ENCODE measurements around the gene TBC1D5. TPM values are rescaled to one million over a fixed set of nuclear protein-coding genes. Genes with fewer than 3 reads are reported as not detected.
"Not testable (repeated sequence)": the region's sequence is repeated elsewhere in the genome, so short reads cannot be mapped to it uniquely, and the experiment has no call there.

TBC1D5 gene
- total RNA-seq, 4 donors from 2014 or later = 29.2 to 114 (median 53.4) TPM

DNA sequence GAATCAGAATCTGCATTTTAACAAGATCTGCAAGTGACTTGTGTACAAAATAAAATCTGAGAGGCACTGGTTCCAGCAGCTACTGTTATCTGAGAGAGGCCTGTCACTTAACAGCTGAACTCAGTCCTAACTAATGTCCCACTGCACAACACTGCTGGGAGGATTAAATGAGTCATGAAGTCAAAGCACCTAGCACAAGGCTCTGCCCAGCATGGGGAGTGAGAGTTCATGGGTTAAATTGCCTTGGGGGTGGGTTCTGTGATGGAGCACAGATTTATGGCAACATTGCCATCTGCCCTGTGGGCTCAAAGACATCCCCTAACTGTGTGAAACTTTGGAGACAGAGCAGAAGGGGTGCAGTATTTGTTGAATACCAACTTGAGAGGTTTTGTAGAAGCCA is 606.7 kb downstream of the TBC1D5 start:
- H3K27ac ChIP-seq = no peak overlapping the region
- TF ChIP-seq CTCF (IDR thresholded peaks at IDR 0.05) (no peak), POLR2A (IDR thresholded peaks at IDR 0.05) (no peak)
- H3K27me3 ChIP-seq = no peaks in the 10 kb centered on the region
- H3K9me3 ChIP-seq = no peaks in the 10 kb centered on the region
- H3K4me1 ChIP-seq = no peaks in the 10 kb centered on the region
- DNase-seq = no peak
- no peaks in the 10 kb centered on the region for H3K36me3 ChIP-seq
- no peak overlapping the region for H3K4me3 ChIP-seq

- DNase-seq = no peak
- Histone ChIP-seq H3K4me1 (no peaks in the 10 kb centered on the region), H3K4me3 (no peak overlapping the region), H3K9me3 (no peaks in the 10 kb centered on the region), H3K27ac (no peak overlapping the region), H3K36me3 (no peaks in the 10 kb centered on the region), H3K27me3 (no peaks in the 10 kb centered on the region)
- TF ChIP-seq CTCF (IDR thresholded peaks at IDR 0.05) (no peak), POLR2A (IDR thresholded peaks at IDR 0.05) (no peak)
Observed at GRCh38 chr3:17133632-17134545, 608.5 kb downstream of the TBC1D5 start.

GRCh38 chr3:17132286-17133115 is 609.9 kb downstream of the TBC1D5 start:
- Histone ChIP-seq H3K27ac (no peak overlapping the region), H3K4me3 (no peak overlapping the region), H3K27me3 (no peaks in the 10 kb centered on the region), H3K36me3 (no peaks in the 10 kb centered on the region), H3K9me3 (no peaks in the 10 kb centered on the region), H3K4me1 (no peaks in the 10 kb centered on the region)
- TF ChIP-seq POLR2A (IDR thresholded peaks at IDR 0.05) (no peak), CTCF (IDR thresholded peaks at IDR 0.05) (no peak)
- DNase-seq = no peak

GRCh38 chr3:17130956-17131355 is 611.5 kb downstream of the TBC1D5 start:
- no peak for DNase-seq
- Histone ChIP-seq H3K9me3 (no peaks in the 10 kb centered on the region), H3K27me3 (no peaks in the 10 kb centered on the region), H3K4me1 (no peaks in the 10 kb centered on the region), H3K4me3 (no peak overlapping the region), H3K27ac (no peak overlapping the region), H3K36me3 (no peaks in the 10 kb centered on the region)
- no peak for TF ChIP-seq POLR2A (IDR thresholded peaks at IDR 0.05)
- no peak for TF ChIP-seq CTCF (IDR thresholded peaks at IDR 0.05)

DNA sequence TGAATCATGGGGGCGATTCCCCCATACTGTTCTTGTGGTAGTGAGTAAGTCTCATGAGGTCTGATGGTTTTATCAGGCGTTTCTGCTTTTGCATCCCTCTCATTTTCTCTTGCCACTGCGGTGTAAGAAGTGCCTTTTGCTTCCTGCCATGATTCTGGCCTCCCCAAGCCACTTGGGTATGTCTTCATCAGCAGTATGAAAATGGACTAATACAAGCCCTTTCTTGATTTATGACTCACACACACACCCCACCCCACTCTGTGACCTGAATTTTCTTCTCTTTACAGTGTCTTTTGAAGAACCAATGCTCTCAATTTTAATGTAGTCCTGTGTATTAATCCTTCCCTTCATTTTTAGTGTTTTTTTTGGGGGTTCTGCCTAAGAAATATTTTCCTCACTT is 612.9 kb downstream of the TBC1D5 start:
- no peak overlapping the region for H3K4me3 ChIP-seq
- H3K27me3 ChIP-seq = no peaks in the 10 kb centered on the region
- H3K27ac ChIP-seq = no peak overlapping the region
- DNase-seq = no peak
- TF ChIP-seq CTCF (IDR thresholded peaks at IDR 0.05) (no peak), POLR2A (IDR thresholded peaks at IDR 0.05) (no peak)
- no peaks in the 10 kb centered on the region for H3K9me3 ChIP-seq
- no peaks in the 10 kb centered on the region for H3K4me1 ChIP-seq
- no peaks in the 10 kb centered on the region for H3K36me3 ChIP-seq

DNA sequence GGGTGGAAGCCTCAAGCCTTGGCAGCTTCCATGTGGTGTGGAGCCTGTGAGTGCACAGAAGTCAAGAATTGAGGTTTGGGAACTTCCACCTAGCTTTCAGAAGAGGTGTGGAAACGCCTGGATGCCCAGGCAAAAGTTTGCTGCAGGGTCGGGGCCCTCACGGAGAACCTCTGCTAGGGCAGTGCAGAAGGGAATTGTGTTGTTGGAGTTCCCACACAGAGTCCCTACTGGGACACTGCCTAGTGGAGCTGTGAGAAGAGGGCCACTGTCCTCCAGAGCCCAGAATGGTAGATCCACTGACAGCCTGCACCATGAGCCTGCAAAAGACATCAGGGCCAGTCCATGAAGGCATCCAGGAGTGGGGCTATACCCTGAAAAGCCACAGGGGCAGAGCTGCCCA is 613.8 kb downstream of the TBC1D5 start:
- not testable (repeated sequence) for H3K4me3 ChIP-seq, DNase-seq, H3K27me3 ChIP-seq, H3K4me1 ChIP-seq, H3K36me3 ChIP-seq, H3K27ac ChIP-seq, H3K9me3 ChIP-seq
